Measurements from ENCODE around the gene FOXA2.
"Not testable (repeated sequence)": the region's sequence is repeated elsewhere in the genome, so short reads cannot be mapped to it uniquely, and the experiment has no call there.

FOXA2 gene

DNA sequence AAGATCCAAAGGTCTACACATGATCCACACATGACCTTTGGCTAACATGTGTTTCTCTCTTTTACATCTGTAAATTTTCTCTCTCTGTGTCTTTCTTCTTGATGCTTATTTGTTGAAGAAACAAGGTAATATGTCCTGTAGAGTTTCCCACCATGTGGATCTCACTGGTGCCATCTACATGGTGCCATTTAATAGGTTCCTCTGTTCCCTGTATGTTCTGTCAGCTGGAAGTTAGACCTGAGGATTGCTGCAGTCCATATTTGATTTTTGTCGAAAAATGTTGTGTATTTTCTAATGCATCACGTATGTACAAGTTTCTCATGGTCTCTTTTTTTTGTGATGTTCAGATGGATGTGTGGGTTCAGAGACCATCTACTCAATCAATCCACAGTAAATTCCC, 30.0 kb downstream of the FOXA2 start:
- Histone ChIP-seq H3K4me2 (ENCODE audit: low read length) (no peak overlapping the region), H3K36me3 (ENCODE audit: insufficient read depth, low read length) (no peaks in the 10 kb centered on the region), H3K4me1 (ENCODE audit: insufficient read depth, low read length, severe bottlenecking) (no peaks in the 10 kb centered on the region), H3K27ac (ENCODE audit: low read depth, low read length, poor library complexity, severe bottlenecking) (no peak overlapping the region), H3K9me2 (ENCODE audit: low read depth, low read length) (no peaks in the 10 kb centered on the region), H3K4me3 (ENCODE audit: low read depth, low read length, poor library complexity, severe bottlenecking) (no peak overlapping the region), H2AFZ (ENCODE audit: low read length) (no peak overlapping the region), H3F3A (ENCODE audit: insufficient read depth, low read length) (no peaks in the 10 kb centered on the region), H3K9ac (ENCODE audit: low read length) (no peak overlapping the region), H3K79me2 (ENCODE audit: insufficient read depth, low read length) (no peaks in the 10 kb centered on the region), H3K27me3 (ENCODE audit: insufficient read depth, low read length) (no peaks in the 10 kb centered on the region), H3K9me3 (ENCODE audit: low read length) (no peaks in the 10 kb centered on the region), H4K20me1 (ENCODE audit: insufficient read depth, low read length) (no peaks in the 10 kb centered on the region)
- TF ChIP-seq EZH2 (IDR thresholded peaks at IDR 0.05; ENCODE audit: borderline replicate concordance, low read length), result no peak
- TF ChIP-seq, protein P1, sequence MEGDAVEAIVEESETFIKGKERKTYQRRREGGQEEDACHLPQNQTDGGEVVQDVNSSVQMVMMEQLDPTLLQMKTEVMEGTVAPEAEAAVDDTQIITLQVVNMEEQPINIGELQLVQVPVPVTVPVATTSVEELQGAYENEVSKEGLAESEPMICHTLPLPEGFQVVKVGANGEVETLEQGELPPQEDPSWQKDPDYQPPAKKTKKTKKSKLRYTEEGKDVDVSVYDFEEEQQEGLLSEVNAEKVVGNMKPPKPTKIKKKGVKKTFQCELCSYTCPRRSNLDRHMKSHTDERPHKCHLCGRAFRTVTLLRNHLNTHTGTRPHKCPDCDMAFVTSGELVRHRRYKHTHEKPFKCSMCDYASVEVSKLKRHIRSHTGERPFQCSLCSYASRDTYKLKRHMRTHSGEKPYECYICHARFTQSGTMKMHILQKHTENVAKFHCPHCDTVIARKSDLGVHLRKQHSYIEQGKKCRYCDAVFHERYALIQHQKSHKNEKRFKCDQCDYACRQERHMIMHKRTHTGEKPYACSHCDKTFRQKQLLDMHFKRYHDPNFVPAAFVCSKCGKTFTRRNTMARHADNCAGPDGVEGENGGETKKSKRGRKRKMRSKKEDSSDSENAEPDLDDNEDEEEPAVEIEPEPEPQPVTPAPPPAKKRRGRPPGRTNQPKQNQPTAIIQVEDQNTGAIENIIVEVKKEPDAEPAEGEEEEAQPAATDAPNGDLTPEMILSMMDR (IDR thresholded peaks at IDR 0.05; ENCODE audit: low read length), result no peak

DNA sequence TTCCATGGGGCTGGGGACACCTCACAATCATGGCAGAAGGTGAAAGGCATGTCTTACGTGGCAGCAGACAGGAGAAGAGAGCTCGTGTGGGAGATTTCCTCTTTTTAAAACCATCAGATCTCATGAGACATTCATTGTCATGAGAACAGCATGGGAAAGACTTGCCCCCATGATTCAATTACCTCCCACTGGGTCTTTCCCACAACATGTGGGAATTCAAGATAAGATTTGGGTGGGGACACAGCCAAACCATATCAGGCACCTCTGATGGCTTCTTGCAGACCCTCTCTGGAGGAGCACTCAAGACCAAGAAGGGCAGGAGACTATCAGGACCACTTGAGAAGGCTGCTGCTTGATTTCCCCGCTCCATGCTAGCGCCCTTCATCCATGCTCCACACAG, 33.9 kb downstream of the FOXA2 start:
- not testable (repeated sequence) for H3K9ac ChIP-seq (ENCODE audit: low read length); H3K4me2 ChIP-seq (ENCODE audit: low read length); H3K9me2 ChIP-seq (ENCODE audit: low read depth, low read length); H3K27me3 ChIP-seq (ENCODE audit: insufficient read depth, low read length); H3K4me3 ChIP-seq (ENCODE audit: low read depth, low read length, poor library complexity, severe bottlenecking); H4K20me1 ChIP-seq (ENCODE audit: insufficient read depth, low read length); H3K27ac ChIP-seq (ENCODE audit: low read depth, low read length, poor library complexity, severe bottlenecking); H3F3A ChIP-seq (ENCODE audit: insufficient read depth, low read length); H3K36me3 ChIP-seq (ENCODE audit: insufficient read depth, low read length); H3K79me2 ChIP-seq (ENCODE audit: insufficient read depth, low read length); H3K4me1 ChIP-seq (ENCODE audit: insufficient read depth, low read length, severe bottlenecking); H3K9me3 ChIP-seq (ENCODE audit: low read length); H2AFZ ChIP-seq (ENCODE audit: low read length)

DNA sequence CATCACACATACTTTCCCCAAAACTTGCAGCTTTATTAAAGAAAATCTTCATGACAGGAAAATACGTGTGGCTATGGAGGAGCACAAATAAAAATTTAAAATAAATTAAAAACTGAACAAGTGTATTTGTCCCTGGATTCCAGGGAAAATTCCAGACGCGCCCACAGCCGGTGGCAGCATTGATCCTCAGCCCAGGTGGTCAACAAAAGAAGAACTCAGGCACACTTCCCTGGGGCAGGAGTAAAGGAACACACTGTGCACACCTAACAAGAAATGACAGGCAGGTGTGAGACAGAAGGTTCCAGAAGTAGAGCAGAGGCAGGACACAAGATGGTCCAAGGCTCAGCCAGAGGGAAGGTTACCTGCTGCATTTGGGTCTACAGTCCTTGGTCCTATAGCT, 36.3 kb downstream of the FOXA2 start:
- no peak overlapping the region for H3K27ac ChIP-seq (ENCODE audit: low read depth, low read length, poor library complexity, severe bottlenecking)
- H3K9me3 ChIP-seq (ENCODE audit: low read length), result no peaks in the 10 kb centered on the region
- no peaks in the 10 kb centered on the region for H3K79me2 ChIP-seq (ENCODE audit: insufficient read depth, low read length)
- no peaks in the 10 kb centered on the region for H3K36me3 ChIP-seq (ENCODE audit: insufficient read depth, low read length)
- H3K4me1 ChIP-seq (ENCODE audit: insufficient read depth, low read length, severe bottlenecking), result no peaks in the 10 kb centered on the region
- no peak overlapping the region for H3K9ac ChIP-seq (ENCODE audit: low read length)
- H3K4me3 ChIP-seq (ENCODE audit: low read depth, low read length, poor library complexity, severe bottlenecking), result no peak overlapping the region
- TF ChIP-seq, protein P1 (IDR thresholded peaks at IDR 0.05; ENCODE audit: low read length), result no peak
- TF ChIP-seq EZH2 (IDR thresholded peaks at IDR 0.05; ENCODE audit: borderline replicate concordance, low read length), result no peak
- no peaks in the 10 kb centered on the region for H3K27me3 ChIP-seq (ENCODE audit: insufficient read depth, low read length)
- no peaks in the 10 kb centered on the region for H3F3A ChIP-seq (ENCODE audit: insufficient read depth, low read length)
- H3K4me2 ChIP-seq (ENCODE audit: low read length), result no peak overlapping the region
- no peaks in the 10 kb centered on the region for H4K20me1 ChIP-seq (ENCODE audit: insufficient read depth, low read length)
- H2AFZ ChIP-seq (ENCODE audit: low read length), result no peak overlapping the region
- H3K9me2 ChIP-seq (ENCODE audit: low read depth, low read length), result no peaks in the 10 kb centered on the region

DNA sequence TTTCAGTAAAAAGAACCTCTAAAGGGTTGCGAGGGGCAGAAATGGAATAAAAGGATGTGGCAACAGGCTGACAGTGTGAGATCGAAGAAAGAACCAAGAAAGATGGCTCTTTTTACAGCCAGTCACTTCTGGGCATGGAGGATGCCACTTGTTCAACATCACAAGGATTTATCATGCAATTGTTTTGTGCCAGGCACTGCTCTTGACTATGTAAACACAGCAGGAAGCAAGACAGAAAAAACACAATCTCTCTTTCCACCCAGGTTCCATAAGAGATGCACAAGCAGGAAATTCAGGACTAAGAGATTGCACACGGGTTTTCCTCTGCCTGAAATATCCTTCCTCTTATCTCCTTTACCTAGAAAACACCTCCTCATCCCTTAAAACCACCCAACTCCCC, 38.0 kb downstream of the FOXA2 start:
- Histone ChIP-seq H3K4me2 (ENCODE audit: low read length) (no peak overlapping the region), H3K36me3 (ENCODE audit: insufficient read depth, low read length) (no peaks in the 10 kb centered on the region), H3K79me2 (ENCODE audit: insufficient read depth, low read length) (no peaks in the 10 kb centered on the region), H3K27me3 (ENCODE audit: insufficient read depth, low read length) (no peaks in the 10 kb centered on the region), H4K20me1 (ENCODE audit: insufficient read depth, low read length) (no peaks in the 10 kb centered on the region), H3K27ac (ENCODE audit: low read depth, low read length, poor library complexity, severe bottlenecking) (no peak overlapping the region), H3K9me3 (ENCODE audit: low read length) (no peaks in the 10 kb centered on the region), H3K4me3 (ENCODE audit: low read depth, low read length, poor library complexity, severe bottlenecking) (no peak overlapping the region), H3K9ac (ENCODE audit: low read length) (no peak overlapping the region), H3F3A (ENCODE audit: insufficient read depth, low read length) (no peaks in the 10 kb centered on the region), H3K9me2 (ENCODE audit: low read depth, low read length) (no peaks in the 10 kb centered on the region), H3K4me1 (ENCODE audit: insufficient read depth, low read length, severe bottlenecking) (no peaks in the 10 kb centered on the region), H2AFZ (ENCODE audit: low read length) (no peak overlapping the region)
- TF ChIP-seq, protein P1 (IDR thresholded peaks at IDR 0.05; ENCODE audit: low read length), result no peak
- TF ChIP-seq EZH2 (IDR thresholded peaks at IDR 0.05; ENCODE audit: borderline replicate concordance, low read length), result no peak
